Tibial nerve (tissue), 4 donors: ENCODE data around the gene IL1RAP. TPM values are rescaled to one million over a fixed set of nuclear protein-coding genes. Genes with fewer than 3 reads are reported as not detected.

Source experiments
- DNase-seq, 2 donors: peaks; one replicate each; pipeline ENCODE4 v3.0.0-alpha.2; 2019; ENCODE audit warnings: low spot score in 2 of 2
- H3K27ac ChIP-seq, 4 donors: fragments of 200-600 bp; sonication (generic) in 3 of 4; one replicate each; pipeline ENCODE4 v1.5.1; 2017 to 2019; ENCODE audit warnings: mild to moderate bottlenecking in 1 of 4
- H3K27me3 ChIP-seq, 2 donors: fragments of 200-600 bp; sonication (generic) in 1 of 2; one replicate each; pipeline versions ENCODE4 v1.5.1 to v1.6.0; 2017 to 2019
- H3K36me3 ChIP-seq, 3 donors: fragments of 200-600 bp; sonication (generic); one replicate each; pipeline ENCODE4 v1.5.1; 2018 to 2019
- H3K4me1 ChIP-seq, 4 donors: fragments of 200-600 bp; sonication (generic) in 3 of 4; one replicate each; pipeline ENCODE4 v1.5.1; 2017 to 2019
- H3K4me3 ChIP-seq, 4 donors: fragments of 200-600 bp; sonication (generic) in 3 of 4; one replicate each; pipeline ENCODE4 v1.5.1; 2017 to 2019; ENCODE audit warnings: mild to moderate bottlenecking in 1 of 4, moderate library complexity in 1 of 4
- H3K9me3 ChIP-seq, 4 donors: fragments of 200-600 bp; sonication (generic) in 3 of 4; one replicate each; pipeline ENCODE4 v1.5.1; 2017 to 2019
- EP300 ChIP-seq, 2 donors: sonication (generic); formaldehyde crosslinking; IDR thresholded peaks; one replicate each; pipeline ENCODE4 v1.6.1; 2017; ENCODE audit warnings: antibody characterized with exemption in 2 of 2, mild to moderate bottlenecking in 1 of 2
- POLR2A ChIP-seq, 2 donors: fragments of 450-650 bp; IDR thresholded peaks; one replicate each; pipeline ENCODE4 v1.6.1; 2017; ENCODE audit warnings: antibody characterized with exemption in 2 of 2, mild to moderate bottlenecking in 2 of 2, moderate library complexity in 2 of 2
- whole genome bisulfite sequencing, 2 donors: methylation state at CpG; one replicate each; pipeline ENCODE4 v1.1.5; 2018; 5-methylcytosine and 5-hydroxymethylcytosine counted together
- total RNA-seq, 4 donors: library from RNA; depleted of rRNA; stranded (reverse); fragments of >200 nt; gene quantifications; one replicate each; pipeline ENCODE4 v1.1.0, GENCODE V29; 2016
- TF ChIP-seq, protein P1 (sequence below), 5 experiments: fragments of 200-600 bp in 3 of 5; fragments of 450-650 bp in 2 of 5; sonication (generic) in 3 of 5; IDR thresholded peaks; one replicate each; pipeline ENCODE4 v1.5.1; 2016 to 2019; ENCODE audit warnings: antibody characterized with exemption in 5 of 5, mild to moderate bottlenecking in 3 of 5, moderate library complexity in 2 of 5

IL1RAP gene
- total RNA-seq, 4 donors from 2014 or later: 7.2 to 24.5 (median 11.8) TPM

DNA sequence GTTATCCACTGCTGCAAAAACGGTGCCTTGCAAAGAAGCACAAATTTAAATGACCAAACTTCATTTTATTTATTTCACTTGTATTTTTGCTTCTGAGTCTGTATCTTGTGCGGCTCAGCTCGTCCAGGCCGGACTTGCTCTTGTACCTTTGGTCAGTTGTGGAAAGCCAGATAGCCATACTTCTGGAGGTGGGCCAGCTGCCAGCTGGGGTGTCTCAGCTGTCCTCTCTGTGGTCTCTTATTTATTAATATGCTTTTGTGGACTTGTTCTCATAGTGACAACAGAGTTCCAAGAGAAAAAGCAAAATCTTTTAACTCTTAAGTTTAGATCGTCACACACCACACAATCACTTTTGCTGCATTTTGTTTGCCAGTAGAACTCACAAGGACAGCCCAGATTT is 87.7 kb downstream of the IL1RAP start:
- H3K4me1 ChIP-seq: no peaks in the 10 kb centered on the region
- WGBS, 2 donors: 87 to 95% methylated on average over 5 of the region's 5 CpGs
- TF ChIP-seq POLR2A (IDR thresholded peaks at IDR 0.05) (no peak), EP300 (IDR thresholded peaks at IDR 0.05) (no peak)
- TF ChIP-seq, protein P1, sequence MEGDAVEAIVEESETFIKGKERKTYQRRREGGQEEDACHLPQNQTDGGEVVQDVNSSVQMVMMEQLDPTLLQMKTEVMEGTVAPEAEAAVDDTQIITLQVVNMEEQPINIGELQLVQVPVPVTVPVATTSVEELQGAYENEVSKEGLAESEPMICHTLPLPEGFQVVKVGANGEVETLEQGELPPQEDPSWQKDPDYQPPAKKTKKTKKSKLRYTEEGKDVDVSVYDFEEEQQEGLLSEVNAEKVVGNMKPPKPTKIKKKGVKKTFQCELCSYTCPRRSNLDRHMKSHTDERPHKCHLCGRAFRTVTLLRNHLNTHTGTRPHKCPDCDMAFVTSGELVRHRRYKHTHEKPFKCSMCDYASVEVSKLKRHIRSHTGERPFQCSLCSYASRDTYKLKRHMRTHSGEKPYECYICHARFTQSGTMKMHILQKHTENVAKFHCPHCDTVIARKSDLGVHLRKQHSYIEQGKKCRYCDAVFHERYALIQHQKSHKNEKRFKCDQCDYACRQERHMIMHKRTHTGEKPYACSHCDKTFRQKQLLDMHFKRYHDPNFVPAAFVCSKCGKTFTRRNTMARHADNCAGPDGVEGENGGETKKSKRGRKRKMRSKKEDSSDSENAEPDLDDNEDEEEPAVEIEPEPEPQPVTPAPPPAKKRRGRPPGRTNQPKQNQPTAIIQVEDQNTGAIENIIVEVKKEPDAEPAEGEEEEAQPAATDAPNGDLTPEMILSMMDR (IDR thresholded peaks at IDR 0.05): no peak

DNA sequence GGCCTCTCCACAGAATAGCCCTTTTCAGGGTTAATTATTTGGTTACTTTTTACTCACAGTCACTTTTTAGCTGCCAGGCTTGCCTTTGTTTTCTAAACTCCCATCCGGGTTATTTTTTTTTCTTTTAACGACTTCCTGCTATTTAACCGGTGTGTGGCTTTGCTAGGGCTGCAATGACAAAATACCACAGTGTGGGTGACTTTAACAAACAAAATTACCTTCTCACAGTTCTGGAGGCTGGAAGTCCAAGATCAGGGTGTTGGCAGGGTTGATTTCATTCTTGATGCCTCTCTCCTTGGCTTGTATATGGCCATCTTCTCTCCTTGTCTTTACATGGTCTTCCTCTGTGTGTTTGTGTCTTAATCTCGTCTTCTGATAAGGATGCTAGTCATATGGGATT is 91.5 kb downstream of the IL1RAP start:
- no peak for DNase-seq
- H3K27me3 ChIP-seq: no peaks in the 10 kb centered on the region
- no peaks in the 10 kb centered on the region for H3K9me3 ChIP-seq
- H3K27ac ChIP-seq: no peak overlapping the region
- peaks cover 0 to 25% (median 0%) of the 10 kb centered on the region in 3 donors for H3K36me3 ChIP-seq
- TF ChIP-seq, protein P1 (IDR thresholded peaks at IDR 0.05): no peak
- TF ChIP-seq POLR2A (IDR thresholded peaks at IDR 0.05) (no peak), EP300 (IDR thresholded peaks at IDR 0.05) (no peak)
- no peak overlapping the region for H3K4me3 ChIP-seq
- H3K4me1 ChIP-seq: no peaks in the 10 kb centered on the region
- 29 to 40% methylated on average over 4 of the region's 4 CpGs for WGBS, 2 donors

More for the DNA sequence above, 87.7 kb downstream of the IL1RAP start:
- no peak for DNase-seq
- H3K27me3 ChIP-seq: no peaks in the 10 kb centered on the region
- H3K9me3 ChIP-seq: no peaks in the 10 kb centered on the region
- no peak overlapping the region for H3K4me3 ChIP-seq
- no peak overlapping the region for H3K27ac ChIP-seq
- peaks cover 0 to 25% (median 0%) of the 10 kb centered on the region in 3 donors for H3K36me3 ChIP-seq

DNA sequence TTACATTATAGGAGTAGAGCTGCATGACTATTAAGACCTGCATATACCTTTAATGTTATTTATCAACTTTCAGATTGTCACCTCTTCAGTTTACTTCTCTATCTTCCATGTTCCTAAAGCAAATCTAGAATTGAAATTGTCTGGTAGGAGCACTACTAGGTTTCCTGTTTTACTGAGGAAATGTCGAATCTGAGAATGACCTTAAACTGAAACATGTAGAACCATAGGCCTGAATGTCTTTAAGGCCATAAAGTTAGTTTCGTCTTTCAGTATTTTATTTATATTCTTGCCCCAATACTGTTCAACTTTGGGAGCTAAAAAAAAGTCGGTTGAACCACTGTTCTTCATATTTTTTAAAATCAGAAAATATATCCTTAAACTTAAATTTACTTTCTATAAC is 92.7 kb downstream of the IL1RAP start:
- no peak for TF ChIP-seq POLR2A (IDR thresholded peaks at IDR 0.05)
- TF ChIP-seq, protein P1 (IDR thresholded peaks at IDR 0.05): no peak
- no peak for TF ChIP-seq EP300 (IDR thresholded peaks at IDR 0.05)
- Histone ChIP-seq H3K9me3 (no peaks in the 10 kb centered on the region), H3K4me3 (no peak overlapping the region), H3K27me3 (no peaks in the 10 kb centered on the region), H3K4me1 (no peaks in the 10 kb centered on the region), H3K36me3 (peaks cover 0 to 25% (median 0%) of the 10 kb centered on the region in 3 donors), H3K27ac (no peak overlapping the region)
- no peak for DNase-seq
- 84 to 91% methylated on average over 3 of the region's 3 CpGs for WGBS, 2 donors

DNA sequence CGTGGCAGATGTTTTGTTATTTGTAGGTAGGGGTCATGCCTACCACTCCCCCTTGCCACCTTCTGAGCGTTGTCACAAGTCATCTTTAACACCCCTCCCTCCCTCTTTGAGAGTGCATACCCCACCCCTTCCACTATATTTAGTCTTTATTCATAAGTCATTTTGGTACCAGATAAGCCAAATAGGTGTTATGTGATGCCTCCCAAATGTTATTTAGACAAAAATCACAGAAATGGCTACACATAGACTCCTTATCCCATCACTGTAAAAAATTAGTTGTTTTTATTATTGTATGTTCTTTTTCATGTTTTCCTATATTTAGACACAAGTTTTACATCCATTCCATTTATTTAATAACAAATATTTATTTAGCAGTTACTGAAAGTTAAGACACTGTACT is 93.1 kb downstream of the IL1RAP start:
- no peak overlapping the region for H3K4me3 ChIP-seq
- TF ChIP-seq POLR2A (IDR thresholded peaks at IDR 0.05) (no peak), EP300 (IDR thresholded peaks at IDR 0.05) (no peak)
- TF ChIP-seq, protein P1 (IDR thresholded peaks at IDR 0.05): no peak

DNA sequence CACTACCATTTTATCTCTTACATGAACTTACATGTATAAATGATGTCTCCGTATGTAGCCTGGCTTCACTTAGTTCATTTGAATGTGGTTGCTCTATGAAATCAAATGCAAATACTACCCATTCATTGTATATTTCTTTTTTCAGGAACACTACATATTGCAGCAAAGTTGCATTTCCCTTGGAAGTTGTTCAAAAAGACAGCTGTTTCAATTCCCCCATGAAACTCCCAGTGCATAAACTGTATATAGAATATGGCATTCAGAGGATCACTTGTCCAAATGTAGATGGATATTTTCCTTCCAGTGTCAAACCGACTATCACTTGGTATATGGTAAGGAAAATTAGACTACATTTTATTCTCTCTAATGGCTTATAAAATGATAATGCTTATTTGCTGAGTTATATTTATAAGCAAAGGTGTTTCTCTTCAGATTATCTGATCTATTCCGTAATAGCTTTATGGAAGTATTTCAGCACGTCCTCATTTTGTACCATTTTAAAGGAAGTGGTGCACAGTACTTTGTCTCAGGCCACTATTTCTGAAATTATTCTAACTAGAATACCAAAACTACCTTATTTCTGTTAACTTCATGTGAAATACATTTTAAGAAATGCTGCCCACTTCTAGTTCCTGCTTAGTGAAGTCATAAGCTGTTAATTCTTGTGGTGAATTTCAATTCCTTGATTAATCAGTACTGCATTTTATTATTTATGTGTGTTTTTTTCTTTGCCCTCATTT is 95.1 kb downstream of the IL1RAP start:
- TF ChIP-seq EP300 (IDR thresholded peaks at IDR 0.05) (no peak), POLR2A (IDR thresholded peaks at IDR 0.05) (no peak)
- TF ChIP-seq, protein P1 (IDR thresholded peaks at IDR 0.05): no peak
- H3K27me3 ChIP-seq: no peaks in the 10 kb centered on the region
- H3K9me3 ChIP-seq: no peaks in the 10 kb centered on the region
- WGBS, 2 donors: 85 to 88% methylated on average over 4 of the region's 4 CpGs
- no peak for DNase-seq
- no peak overlapping the region for H3K4me3 ChIP-seq
- H3K27ac ChIP-seq: no peak overlapping the region
- H3K36me3 ChIP-seq: peaks cover 0 to 23% (median 0%) of the 10 kb centered on the region in 3 donors
- no peaks in the 10 kb centered on the region for H3K4me1 ChIP-seq

More for the DNA sequence above, 93.1 kb downstream of the IL1RAP start:
- no peak overlapping the region for H3K27ac ChIP-seq
- no peaks in the 10 kb centered on the region for H3K9me3 ChIP-seq
- WGBS, 2 donors: 88 to 91% methylated on average over 2 of the region's 2 CpGs
- peaks cover 0 to 25% (median 0%) of the 10 kb centered on the region in 3 donors for H3K36me3 ChIP-seq
- H3K4me1 ChIP-seq: no peaks in the 10 kb centered on the region
- H3K27me3 ChIP-seq: no peaks in the 10 kb centered on the region
- DNase-seq: no peak
